COR-L47 (cell line): ENCODE measurements around the gene HSD17B8.
"Not testable (repeated sequence)": the region's sequence is repeated elsewhere in the genome, so short reads cannot be mapped to it uniquely, and the experiment has no call there.

ENCODE experiments used
- DNase-seq: peaks from one replicate; lab custom pipeline; 2025; lab: John Stamatoyannopoulos, UW

Gene HSD17B8

DNA sequence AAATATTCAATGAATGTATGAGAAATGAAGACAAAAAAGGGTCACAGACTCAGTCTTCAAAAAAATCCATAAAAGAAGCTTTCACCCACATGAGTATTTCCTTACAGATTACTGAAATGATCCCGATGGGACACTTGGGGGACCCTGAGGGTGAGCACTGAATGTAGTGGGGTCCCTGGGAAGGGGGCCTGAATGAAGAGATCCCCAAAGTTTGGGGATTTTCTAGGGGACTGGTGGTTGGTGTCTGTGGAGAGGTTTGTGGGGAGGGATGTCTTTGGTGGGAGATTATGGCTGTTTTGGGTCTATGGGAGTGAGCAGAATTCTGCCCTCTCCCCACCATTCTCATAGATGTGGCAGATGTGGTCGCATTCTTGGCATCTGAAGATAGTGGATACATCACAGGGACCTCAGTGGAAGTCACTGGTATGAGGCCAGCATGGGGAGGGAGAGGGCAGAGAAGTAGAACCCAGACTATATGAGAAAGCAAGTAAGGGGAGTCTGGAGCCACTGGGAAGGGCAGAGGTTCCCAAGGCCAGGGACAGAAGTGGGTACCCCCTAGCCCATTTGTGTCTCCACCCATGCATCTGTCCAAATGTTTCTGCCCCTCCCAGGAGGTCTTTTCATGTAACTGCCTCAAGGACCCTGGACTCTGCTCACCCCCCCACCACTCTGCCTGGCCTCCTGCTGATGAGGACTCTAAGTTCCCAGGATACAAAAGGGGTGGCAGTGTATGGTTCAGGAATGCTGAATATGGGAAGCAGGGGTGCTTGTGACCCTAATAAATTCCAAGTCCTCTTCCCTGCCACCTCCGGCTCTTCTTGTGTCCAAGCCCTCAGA is 1.8 kb downstream of the HSD17B8 start:
- no peak for DNase-seq

DNA sequence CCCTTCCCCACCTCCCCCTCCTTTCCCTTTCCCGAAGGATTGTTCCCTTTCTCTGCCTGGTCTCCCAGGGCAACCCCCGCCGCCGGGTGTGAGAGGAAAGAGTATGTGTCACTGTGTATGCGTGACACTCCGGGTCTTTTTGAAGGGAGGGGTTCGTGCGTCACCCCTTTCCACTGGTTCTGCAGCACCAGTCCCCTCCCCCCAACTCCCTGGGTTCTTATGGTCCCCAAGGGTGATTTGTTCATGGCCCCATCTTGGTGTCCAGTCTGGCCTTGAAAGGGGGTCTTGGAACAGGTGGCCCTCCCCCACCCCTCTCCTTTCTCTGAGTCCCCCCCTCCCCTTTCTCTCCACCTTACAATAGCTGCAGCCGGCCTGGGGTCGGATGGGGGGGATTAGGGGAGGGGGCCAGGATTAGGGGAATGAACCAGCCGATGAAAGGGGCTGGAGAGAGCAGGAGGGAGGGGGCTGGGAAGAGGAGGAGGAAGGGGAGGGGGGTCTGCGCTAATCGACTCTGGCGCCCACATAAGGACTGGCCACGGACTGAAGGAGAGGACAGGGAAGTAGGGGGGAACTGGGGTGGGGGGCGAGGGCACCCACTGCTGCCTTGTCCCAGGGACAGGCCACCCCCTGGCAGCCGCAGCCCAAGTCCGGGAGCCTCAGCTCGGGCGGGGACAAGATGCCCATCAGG is 2.6 kb downstream of the HSD17B8 start:
- no peak for DNase-seq

DNA sequence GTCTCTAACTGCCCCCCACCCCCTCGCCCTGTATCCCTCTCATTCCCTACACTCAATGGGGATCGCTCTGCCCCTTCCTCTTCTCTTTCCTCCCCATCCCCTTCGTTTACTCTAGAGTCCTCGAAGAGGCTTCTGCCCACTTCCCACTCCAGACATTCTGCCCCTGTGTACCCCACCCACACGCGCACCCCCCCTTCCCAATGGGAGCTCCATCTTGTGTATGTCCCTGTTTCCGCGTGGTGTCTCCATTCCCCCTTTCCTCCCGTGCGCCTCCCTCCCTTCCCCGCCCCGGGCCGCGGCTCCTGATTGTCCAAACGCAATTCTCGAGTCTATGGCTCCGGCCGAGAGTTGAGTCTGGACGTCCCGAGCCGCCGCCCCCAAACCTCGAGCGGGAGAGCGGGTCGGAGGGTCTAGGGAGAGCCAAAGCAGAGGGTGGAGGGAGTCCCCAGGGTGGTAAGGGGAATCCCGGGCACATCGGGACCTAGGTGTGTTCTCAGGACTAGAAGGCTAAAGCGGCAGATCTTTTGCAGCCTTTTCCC is 3.2 kb downstream of the HSD17B8 start:
- no peak for DNase-seq

DNA sequence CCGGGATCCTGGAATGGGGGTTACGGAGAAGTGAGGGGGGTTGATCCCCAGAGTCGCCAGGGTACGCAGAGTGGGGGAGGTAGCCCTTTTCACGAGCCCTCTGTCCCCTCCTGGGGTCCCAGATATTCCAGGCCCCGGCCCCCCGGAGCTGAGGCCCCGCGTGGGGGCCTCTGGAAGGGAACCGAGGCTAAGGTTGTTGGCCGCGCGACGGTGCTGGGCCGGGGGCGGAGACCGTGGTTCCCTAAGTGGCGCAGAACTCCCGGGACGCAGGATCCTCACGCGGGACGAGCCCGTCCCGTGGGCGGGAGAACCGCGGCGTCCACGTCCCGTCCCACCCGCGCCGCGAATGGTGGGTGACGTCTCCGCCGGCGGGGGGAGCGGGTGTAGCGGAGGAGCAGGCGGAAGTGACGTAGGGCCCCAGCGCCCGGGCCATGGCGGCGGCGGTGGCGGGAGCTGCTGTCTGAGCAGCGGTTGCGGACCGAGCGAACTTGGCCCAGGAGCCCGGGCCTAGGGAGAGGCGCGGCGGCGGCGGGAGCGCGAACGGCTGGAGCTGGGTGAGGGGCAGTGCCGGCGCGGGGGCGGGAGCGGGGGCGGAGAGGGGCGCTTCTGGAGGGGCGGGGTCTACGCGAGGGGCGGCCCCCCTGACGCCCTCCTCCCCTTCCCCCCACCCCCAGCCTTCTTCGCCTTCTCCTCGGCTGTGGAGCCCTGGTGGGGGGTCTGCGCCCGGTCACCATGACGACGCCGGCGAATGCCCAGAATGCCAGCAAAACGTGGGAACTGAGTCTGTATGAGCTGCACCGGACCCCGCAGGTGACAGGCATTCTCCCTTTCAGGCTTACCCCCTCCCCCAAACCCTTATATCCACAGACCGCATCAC is 3.9 kb downstream of the HSD17B8 start, which contains the start of gene RING1:
TSS of gene RING1 (plus strand) at position 410 of the 877 bp plus-strand sequence. CDS start at position 733, 323 bp downstream.
- peak; percentile 76 for DNase-seq

DNA sequence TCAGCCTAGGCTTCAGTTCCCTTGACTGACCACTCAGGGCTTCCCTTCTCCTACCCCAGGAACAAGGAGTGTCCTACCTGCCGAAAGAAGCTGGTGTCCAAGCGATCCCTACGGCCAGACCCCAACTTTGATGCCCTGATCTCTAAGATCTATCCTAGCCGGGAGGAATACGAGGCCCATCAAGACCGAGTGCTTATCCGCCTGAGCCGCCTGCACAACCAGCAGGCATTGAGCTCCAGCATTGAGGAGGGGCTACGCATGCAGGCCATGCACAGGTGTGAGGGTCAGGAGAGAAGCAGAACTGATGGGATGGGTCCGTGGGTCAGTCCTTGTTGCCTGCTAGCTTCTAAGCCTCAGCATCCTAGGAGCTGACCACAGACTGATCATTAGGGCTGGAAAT is 5.4 kb downstream of the HSD17B8 start:
- DNase-seq: no peak

DNA sequence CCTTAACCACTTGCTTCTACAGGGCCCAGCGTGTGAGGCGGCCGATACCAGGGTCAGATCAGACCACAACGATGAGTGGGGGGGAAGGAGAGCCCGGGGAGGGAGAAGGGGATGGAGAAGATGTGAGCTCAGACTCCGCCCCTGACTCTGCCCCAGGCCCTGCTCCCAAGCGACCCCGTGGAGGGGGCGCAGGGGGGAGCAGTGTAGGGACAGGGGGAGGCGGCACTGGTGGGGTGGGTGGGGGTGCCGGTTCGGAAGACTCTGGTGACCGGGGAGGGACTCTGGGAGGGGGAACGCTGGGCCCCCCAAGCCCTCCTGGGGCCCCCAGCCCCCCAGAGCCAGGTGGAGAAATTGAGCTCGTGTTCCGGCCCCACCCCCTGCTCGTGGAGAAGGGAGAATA is 6.7 kb downstream of the HSD17B8 start:
- DNase-seq: no peak

DNA sequence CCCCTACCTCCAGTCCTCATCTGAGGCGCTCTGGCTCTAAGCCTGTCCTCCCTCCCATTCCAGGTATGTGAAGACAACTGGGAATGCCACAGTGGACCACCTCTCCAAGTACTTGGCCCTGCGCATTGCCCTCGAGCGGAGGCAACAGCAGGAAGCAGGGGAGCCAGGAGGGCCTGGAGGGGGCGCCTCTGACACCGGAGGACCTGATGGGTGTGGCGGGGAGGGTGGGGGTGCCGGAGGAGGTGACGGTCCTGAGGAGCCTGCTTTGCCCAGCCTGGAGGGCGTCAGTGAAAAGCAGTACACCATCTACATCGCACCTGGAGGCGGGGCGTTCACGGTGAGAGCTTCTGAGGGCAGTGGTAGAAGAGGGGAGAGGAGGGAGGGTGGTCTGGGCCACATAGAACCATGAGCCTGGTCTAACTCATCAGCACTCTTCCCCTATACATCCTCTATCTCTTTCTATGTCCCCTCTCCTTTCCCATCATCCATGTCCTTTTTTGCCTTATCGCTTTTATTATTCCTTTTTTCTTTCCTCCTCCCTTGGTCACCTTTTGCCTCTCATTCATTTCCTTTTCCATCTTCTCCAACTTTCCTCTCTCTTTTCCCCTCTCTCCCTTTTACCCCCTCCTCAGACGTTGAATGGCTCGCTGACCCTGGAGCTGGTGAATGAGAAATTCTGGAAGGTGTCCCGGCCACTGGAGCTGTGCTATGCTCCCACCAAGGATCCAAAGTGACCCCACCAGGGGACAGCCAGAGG is 7.4 kb downstream of the HSD17B8 start:
- DNase-seq: no peak

DNA sequence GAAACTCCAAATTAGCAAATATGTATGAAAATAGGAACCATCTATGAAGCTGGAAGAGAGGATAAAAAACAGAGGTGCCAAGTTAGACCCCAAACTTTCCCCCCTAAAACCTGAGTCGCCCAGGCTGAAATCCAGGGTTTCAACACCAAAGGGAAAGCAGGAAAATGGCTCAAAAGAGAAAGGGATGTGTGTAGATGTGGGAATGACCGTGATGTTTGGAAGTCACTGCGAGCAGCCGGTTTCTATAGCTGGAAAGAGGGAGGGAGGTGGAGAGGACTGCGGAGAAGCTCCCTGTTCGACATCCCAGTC is 8.4 kb downstream of the HSD17B8 start:
- DNase-seq: no peak

DNA sequence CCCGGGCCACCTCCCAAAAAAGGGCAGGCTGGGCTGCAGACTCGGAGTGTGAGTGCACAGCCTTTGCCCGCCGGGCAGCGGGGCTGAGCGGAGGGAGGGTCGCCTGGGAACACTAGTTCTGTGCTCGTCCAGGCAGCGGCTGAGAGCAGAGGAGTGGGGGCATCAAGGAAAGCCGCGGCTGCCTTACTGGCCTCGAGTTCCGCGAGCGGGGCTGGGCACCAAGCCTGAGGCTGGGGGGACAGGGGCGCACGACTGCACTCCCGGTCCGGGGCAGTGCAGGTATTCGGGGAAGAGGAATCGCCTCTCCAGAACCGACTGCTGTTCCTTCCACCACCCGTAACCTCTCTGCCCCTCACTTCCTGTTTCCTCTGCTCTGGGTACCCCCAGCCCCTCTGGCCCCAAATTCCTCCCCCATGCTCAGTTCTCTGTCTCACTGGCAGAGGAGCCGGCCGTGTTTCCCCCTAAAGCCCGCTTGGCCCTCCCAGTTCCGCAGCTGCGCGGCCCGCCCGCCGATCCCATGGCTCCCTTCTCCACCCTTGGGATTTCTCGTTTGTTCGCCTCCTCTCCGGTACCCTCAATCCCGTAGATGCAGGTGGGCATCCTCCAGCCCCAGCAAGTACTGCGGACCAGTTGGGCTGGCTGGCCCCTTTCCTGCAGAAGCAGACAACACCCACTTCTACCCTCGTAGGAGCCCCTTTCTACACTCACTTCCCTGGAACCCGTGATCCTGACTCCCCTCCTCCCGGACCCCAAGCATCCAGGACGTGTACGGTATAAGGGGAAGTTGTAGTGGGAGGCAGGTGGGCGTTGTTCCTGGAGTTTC is 8.9 kb downstream of the HSD17B8 start:
- DNase-seq: no peak

DNA sequence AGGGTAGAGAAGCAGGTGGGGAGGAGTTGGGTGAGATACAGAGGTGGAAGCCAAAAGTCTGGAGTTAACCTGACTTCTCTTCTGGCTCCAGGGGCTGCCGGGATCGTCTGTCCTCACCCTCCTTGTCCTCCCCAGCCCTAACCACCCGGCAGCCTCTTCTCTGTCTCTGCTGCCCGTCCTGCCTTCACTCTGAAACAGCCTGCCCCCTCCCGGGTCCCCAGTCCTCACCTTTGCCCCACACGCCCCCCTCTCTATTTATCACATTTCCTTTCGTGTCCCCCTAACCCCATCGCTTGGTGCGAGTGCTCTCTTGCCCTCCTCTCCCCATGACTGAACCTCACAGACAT is 9.5 kb downstream of the HSD17B8 start:
- no peak for DNase-seq

DNA sequence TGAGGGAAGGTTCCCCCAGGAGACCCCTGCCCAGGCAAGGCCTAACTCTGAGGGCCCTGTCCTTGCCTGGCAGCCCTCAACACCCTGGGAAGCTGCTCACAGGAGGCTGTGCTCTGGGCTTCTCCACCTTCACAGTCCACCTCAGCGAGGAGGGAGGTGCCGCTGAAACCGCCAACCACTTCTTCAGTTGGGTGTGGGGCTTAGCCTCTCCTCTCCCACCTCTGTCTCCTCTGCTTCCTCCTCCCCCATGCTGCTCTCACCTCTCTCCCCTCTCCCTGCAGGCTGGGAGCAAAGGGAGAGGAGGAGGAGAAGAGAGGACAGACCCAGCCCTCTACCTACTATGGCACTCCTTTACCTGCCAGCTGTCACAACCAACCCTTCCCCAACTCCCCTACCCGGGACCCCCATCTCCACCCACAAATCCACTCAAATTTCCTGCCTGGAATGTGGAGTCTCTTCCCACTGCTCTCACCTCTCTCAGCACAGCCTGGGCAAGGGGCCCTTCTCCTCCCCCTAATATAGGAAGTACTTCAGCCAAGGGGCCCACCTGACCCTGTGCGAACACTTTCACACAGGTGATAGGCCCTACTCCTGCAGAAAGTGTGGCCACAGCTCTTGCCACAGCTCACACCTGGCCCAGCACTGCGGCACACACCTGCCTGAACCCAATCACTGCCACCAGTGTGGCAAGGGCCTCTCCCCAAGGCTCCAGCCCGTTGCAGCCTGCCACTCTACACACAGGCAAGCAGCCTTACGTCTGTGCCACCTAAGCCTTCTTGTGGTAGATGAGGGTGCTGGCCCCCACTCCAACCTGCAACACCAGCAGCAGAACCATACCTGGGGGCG is 11.0 kb downstream of the HSD17B8 start:
- DNase-seq: no peak

DNA sequence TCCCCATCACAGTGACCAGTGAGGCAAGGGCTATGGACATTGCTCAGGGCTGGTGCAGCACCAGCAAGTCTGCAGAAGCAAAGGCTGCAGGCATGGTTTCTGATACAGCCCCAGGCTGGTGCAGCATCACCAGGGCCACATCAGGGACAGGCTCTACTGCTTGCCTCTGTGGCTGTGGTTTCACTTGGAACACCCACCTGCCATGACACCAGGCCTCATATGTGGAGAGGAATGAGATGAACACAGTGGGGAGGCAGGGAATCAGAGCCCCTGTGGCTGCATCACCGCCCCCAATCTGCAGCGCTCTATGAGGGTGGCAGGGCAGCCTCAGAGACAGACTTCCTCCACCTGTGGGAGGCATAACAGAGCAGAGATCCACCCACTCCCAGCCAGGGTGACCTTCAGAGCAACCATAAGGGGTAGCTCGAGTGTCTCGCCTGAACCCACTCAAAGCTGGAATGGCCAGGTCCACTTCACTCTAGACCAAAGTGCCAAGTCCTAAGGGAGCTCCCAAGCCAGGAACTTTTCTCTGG is 11.7 kb downstream of the HSD17B8 start:
- no peak for DNase-seq

DNA sequence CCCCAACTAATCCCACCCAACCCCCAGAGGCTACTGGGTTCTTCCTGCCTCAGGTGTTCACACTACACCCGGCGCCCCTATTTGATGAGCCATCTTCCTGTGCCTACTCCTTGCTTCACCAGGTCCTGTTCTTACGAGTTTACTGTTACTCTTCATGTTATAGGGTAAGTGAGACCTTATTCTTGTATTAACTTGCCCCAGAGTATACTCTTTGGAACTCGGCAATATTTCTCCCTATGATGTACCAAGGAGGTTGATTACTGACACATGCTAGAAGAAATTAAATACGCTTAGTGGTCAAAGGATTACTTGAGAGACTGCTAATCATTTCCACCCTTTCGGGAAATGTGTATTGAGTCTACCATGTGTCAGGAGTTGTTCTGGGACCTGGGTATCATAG is 12.8 kb downstream of the HSD17B8 start:
- no peak for DNase-seq

DNA sequence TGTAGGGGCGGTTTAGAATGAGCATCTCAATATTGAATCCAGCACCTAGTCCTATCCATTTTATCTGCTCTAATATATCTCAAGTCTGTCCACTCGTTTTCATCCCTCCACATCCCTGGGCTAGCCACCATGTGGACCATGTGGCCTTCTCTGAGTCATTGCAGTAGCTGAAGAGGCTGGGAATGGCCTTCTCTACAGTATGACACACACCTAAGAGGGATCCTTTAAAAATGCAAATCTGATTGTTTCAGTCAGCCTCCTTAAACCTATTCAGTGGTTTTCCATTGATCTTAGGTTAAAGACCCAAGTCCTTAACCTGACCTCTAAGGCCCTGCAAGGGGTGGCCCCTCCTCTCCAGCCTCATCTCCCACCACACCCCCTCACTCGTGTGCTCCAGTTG is 13.2 kb downstream of the HSD17B8 start:
- no peak for DNase-seq

DNA sequence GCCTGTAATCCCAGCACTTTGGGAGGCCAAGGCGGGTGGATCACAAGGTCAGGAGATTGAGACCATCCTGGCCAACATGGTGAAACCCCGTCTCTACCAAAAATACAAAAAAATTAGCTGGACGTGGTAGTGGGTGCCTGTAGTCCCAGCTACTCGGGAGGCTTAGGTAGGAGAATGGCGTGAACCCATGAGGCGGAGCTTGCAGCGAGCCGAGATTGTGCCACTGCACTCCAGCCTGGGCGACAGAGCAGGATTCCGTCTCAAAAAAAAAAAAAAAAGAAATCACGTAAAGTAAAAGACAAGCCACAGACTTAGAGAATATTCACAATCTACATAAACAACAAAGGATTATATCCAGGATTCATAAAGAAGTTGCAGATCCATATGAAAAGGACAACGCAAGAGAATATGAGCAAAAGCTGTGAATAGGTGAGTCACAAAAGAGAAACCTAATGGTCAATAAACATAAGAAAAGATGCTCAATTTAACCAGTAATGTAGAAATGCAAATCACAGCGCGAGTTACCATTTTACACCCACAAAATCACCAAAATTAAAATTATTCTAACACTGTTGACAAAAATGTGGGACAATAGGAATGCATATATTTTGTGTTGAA is 22.2 kb downstream of the HSD17B8 start:
- DNase-seq: not testable (repeated sequence)

DNA sequence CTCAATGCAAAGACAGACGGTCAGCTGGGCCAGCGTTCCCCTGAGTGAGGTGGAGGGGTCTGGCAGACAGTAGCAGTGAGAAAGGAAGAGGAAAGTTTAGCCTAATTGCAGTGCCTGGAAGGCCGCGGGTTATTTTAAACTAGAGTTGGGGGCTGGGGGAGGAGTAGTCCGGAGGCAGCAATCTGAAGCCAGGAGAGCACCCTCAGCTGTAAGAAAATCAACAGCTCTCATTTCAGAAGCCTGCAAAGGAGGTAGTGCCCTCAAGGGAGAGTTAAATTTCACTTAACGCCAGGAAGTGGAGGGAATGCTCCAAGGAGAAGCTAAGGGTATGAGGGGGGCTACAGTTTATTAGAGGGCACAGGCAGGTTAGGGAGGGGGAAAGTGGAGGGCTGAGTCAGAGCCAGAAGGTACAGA is 30.8 kb downstream of the HSD17B8 start:
- no peak for DNase-seq

DNA sequence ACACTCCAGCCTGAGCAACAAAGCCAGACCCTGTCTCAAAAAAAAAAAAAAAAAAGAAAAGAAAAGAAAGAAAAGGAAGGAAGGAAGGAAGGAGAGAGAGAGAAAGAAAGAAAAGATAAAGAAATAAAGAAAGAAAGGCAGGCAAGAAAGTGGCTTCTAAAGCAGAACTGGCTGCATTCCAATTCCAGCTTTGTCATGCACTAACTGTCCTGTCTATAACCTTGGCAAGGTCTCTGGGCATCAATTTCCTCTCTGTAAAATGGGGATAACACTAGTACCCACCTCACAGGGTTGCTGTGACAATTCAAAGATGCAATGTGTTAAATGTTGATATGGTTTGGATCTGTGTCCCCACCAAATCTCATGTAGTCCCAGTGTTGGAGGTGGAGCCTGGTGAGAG is 31.9 kb downstream of the HSD17B8 start:
- DNase-seq: no peak

DNA sequence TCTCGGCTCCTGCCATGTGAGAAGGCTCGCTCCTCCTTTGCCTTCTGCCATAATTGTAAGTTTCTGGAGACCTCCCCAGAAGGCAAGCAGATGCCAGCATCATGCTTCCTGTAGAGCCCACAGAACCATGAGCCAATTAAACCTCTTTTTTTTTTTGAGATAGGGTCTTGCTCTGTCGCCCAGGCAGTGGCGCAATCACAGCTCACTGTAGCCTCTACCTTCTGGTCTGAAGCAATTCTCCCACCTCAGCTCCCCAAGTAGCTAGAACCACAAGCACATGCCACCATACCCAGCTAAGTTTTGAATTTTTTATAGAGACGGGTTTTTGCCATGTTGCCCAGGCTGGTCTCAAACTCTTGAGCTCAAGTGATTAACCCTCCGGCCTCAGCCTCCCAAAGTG is 32.4 kb downstream of the HSD17B8 start:
- no peak for DNase-seq

DNA sequence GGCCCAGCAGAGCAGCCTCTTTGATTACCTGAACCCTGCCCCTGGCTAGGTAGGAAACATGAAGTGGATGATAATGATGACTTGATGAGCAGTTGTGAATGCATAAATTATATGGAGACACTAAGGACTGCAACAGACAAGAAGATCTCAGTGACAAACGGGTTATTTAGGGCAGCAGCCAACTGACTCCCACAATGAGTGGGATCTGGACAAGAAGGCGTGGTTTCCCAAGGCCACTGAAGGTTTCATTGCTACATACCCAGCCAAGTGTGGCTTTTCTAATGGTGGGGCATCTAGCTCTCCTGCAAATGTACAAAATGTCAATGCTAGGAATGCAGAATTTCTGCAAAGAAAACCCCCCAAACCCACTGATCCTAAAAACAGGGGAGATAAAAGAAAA is 33.3 kb downstream of the HSD17B8 start:
- no peak for DNase-seq
